ENCODE results near the gene RTN1.

The RTN1 gene

GRCh38 chr14:59827401-59827800 lies 43.2 kb downstream of the RTN1 start:
- Histone ChIP-seq H3K9me3 (ENCODE audit: severe bottlenecking) (no peaks in the 10 kb centered on the region), H3K36me3 (ENCODE audit: low read depth) (no peaks in the 10 kb centered on the region), H3K4me3 (ENCODE audit: severe bottlenecking) (no peak overlapping the region), H3K4me1 (ENCODE audit: insufficient read depth, poor library complexity, severe bottlenecking) (no peaks in the 10 kb centered on the region), H3K27me3 (ENCODE audit: insufficient read depth, poor library complexity, severe bottlenecking) (peaks cover 13% of the 10 kb centered on the region), H3K27ac (ENCODE audit: poor library complexity, severe bottlenecking) (no peak overlapping the region)
- TF ChIP-seq CTCF (IDR thresholded peaks at IDR 0.05; ENCODE audit: poor library complexity, severe bottlenecking), result no peak
- ATAC-seq (ENCODE audit: low read depth), result no peak
- no peak for DNase-seq (ENCODE audit: low spot score)

GRCh38 chr14:59826150-59826549 lies 44.4 kb downstream of the RTN1 start:
- Histone ChIP-seq H3K9me3 (ENCODE audit: severe bottlenecking) (no peaks in the 10 kb centered on the region), H3K27me3 (ENCODE audit: insufficient read depth, poor library complexity, severe bottlenecking) (peaks cover 18% of the 10 kb centered on the region), H3K27ac (ENCODE audit: poor library complexity, severe bottlenecking) (no peak overlapping the region), H3K4me1 (ENCODE audit: insufficient read depth, poor library complexity, severe bottlenecking) (no peaks in the 10 kb centered on the region), H3K36me3 (ENCODE audit: low read depth) (no peaks in the 10 kb centered on the region), H3K4me3 (ENCODE audit: severe bottlenecking) (no peak overlapping the region)
- TF ChIP-seq CTCF (IDR thresholded peaks at IDR 0.05; ENCODE audit: poor library complexity, severe bottlenecking), result no peak
- DNase-seq (ENCODE audit: low spot score) (no peak), ATAC-seq (ENCODE audit: low read depth) (no peak)

GRCh38 chr14:59823179-59823578 lies 47.4 kb downstream of the RTN1 start:
- Histone ChIP-seq H3K36me3 (ENCODE audit: low read depth) (no peaks in the 10 kb centered on the region), H3K4me3 (ENCODE audit: severe bottlenecking) (no peak overlapping the region), H3K27me3 (ENCODE audit: insufficient read depth, poor library complexity, severe bottlenecking) (peaks cover 23% of the 10 kb centered on the region), H3K4me1 (ENCODE audit: insufficient read depth, poor library complexity, severe bottlenecking) (no peaks in the 10 kb centered on the region), H3K9me3 (ENCODE audit: severe bottlenecking) (no peaks in the 10 kb centered on the region), H3K27ac (ENCODE audit: poor library complexity, severe bottlenecking) (no peak overlapping the region)
- no peak for TF ChIP-seq CTCF (IDR thresholded peaks at IDR 0.05; ENCODE audit: poor library complexity, severe bottlenecking)
- no peak for ATAC-seq (ENCODE audit: low read depth)
- no peak for DNase-seq (ENCODE audit: low spot score)

- DNase-seq (ENCODE audit: low spot score), result peak; percentile 56
- no peak for TF ChIP-seq CTCF (IDR thresholded peaks at IDR 0.05; ENCODE audit: poor library complexity, severe bottlenecking)
- Histone ChIP-seq H3K36me3 (ENCODE audit: low read depth) (no peaks in the 10 kb centered on the region), H3K4me1 (ENCODE audit: insufficient read depth, poor library complexity, severe bottlenecking) (no peaks in the 10 kb centered on the region), H3K27ac (ENCODE audit: poor library complexity, severe bottlenecking) (no peak overlapping the region), H3K9me3 (ENCODE audit: severe bottlenecking) (no peaks in the 10 kb centered on the region), H3K27me3 (ENCODE audit: insufficient read depth, poor library complexity, severe bottlenecking) (peaks cover 19% of the 10 kb centered on the region), H3K4me3 (ENCODE audit: severe bottlenecking) (no peak overlapping the region)
- no peak for ATAC-seq (ENCODE audit: low read depth)
These were observed 51.0 kb downstream of the RTN1 start for GRCh38 chr14:59819446-59820088.

GRCh38 chr14:59816941-59817340 lies 53.6 kb downstream of the RTN1 start:
- H3K4me1 ChIP-seq (ENCODE audit: insufficient read depth, poor library complexity, severe bottlenecking), result no peaks in the 10 kb centered on the region
- DNase-seq (ENCODE audit: low spot score) (no peak), ATAC-seq (ENCODE audit: low read depth) (no peak)
- H3K36me3 ChIP-seq (ENCODE audit: low read depth), result no peaks in the 10 kb centered on the region
- H3K27ac ChIP-seq (ENCODE audit: poor library complexity, severe bottlenecking), result no peak overlapping the region
- no peak for TF ChIP-seq CTCF (IDR thresholded peaks at IDR 0.05; ENCODE audit: poor library complexity, severe bottlenecking)
- peaks cover 30% of the 10 kb centered on the region for H3K27me3 ChIP-seq (ENCODE audit: insufficient read depth, poor library complexity, severe bottlenecking)
- no peak overlapping the region for H3K4me3 ChIP-seq (ENCODE audit: severe bottlenecking)
- no peaks in the 10 kb centered on the region for H3K9me3 ChIP-seq (ENCODE audit: severe bottlenecking)

All from RWPE2 (cell line).